A549 (cell line): ENCODE measurements around the gene ATP5F1D. TPM values are rescaled to one million over a fixed set of nuclear protein-coding genes. Genes with fewer than 3 reads are reported as not detected.

Experiments used
- ATAC-seq, 2 experiments: fragments of 200-7000 bp in 1 of 2; fragments of >200 bp in 1 of 2; cut with Nextera tagmentation in 1 of 2; cut with Tn5 transposase in 1 of 2; 3 replicates each; pipeline versions ENCODE4 v1.8.0 to v1.9.1; 2018 to 2020; ENCODE audit warnings: mild to moderate bottlenecking in 1 of 2, moderate library complexity in 1 of 2
- CTCF ChIA-PET: fragments of 300-600 bp; sonication (Branson Sonifier 250); formaldehyde crosslinking; extraction: SDS; loops from one replicate; lab custom pipeline; 2021; ENCODE audit warnings: antibody characterized with exemption, inconsistent platforms; lab: Yijun Ruan, JAX
- POLR2A ChIA-PET: fragments of 350-600 bp; formaldehyde crosslinking; extraction: SDS; loops from one replicate; lab custom pipeline; 2021; ENCODE audit warnings: antibody characterized with exemption, inconsistent platforms; lab: Yijun Ruan, JAX
- DNase-seq, 2 experiments: peaks; one replicate each; pipeline versions ENCODE4 v3.0.0 to v3.0.0-alpha.2; 2011 to 2016; ENCODE audit warnings: low read depth in 1 of 2, low spot score in 1 of 2
- FAIRE-seq: peaks from 2 replicates; lab custom pipeline; 2011; peaks lifted over from hg19 to GRCh38; lab: Jason Lieb, UNC
- H3K27ac ChIP-seq, 2 experiments: fragments of >200 bp; sonication (Bioruptor Twin); formaldehyde crosslinking; 3 replicates each; pipeline ENCODE4 v1.5.1; 2016 to 2017
- H3K4me1 ChIP-seq: fragments of >200 bp; sonication (Bioruptor Twin); formaldehyde crosslinking; 3 replicates; pipeline ENCODE4 v1.6.1; 2016
- H3K4me2 ChIP-seq: fragments of >200 bp; sonication (Bioruptor Twin); formaldehyde crosslinking; 3 replicates; pipeline ENCODE4 v1.6.1; 2016
- H3K4me3 ChIP-seq: fragments of >200 bp; sonication (Bioruptor Twin); formaldehyde crosslinking; 3 replicates; pipeline ENCODE4 v1.5.1; 2016
- H3K9me3 ChIP-seq: fragments of >200 bp; sonication (Bioruptor Twin); formaldehyde crosslinking; 3 replicates; pipeline ENCODE4 v1.6.1; 2016
- BCL3 ChIP-seq: fragments of >200 bp; sonication (Bioruptor Twin); formaldehyde crosslinking; IDR thresholded peaks from 3 replicates; pipeline ENCODE4 v1.6.1; 2016
- BHLHE40 ChIP-seq: IDR thresholded peaks from 2 replicates; pipeline ENCODE4 v1.6.1; 2012; ENCODE audit warnings: low read depth, low read length, inconsistent platforms
- CEBPB ChIP-seq, 2 experiments: fragments of >200 bp in 1 of 2; sonication (Bioruptor Twin) in 1 of 2; formaldehyde crosslinking in 1 of 2; IDR thresholded peaks; 2 replicates each; pipeline ENCODE4 v1.6.1; 2012 to 2016
- E2F6 ChIP-seq: IDR thresholded peaks from 2 replicates; pipeline ENCODE4 v1.6.1; 2012; ENCODE audit warnings: low read depth, borderline replicate concordance
- ELK1 ChIP-seq: fragments of 150-350 bp; IDR thresholded peaks from 2 replicates; pipeline ENCODE4 v1.6.1; 2014; ENCODE audit warnings: low read depth, mild to moderate bottlenecking, low read length
- EP300 ChIP-seq, 2 experiments: fragments of >200 bp; sonication (Bioruptor Twin); formaldehyde crosslinking; IDR thresholded peaks; 2 replicates in 1 of 2; 3 replicates in 1 of 2; pipeline ENCODE4 v1.6.1; 2016 to 2017
- ESRRA ChIP-seq: fragments of 150-350 bp; IDR thresholded peaks from 2 replicates; pipeline ENCODE4 v1.6.1; 2014; ENCODE audit warnings: mild to moderate bottlenecking, low read length, borderline replicate concordance
- FOSL2 ChIP-seq, 2 experiments: fragments of 450-650 bp in 1 of 2; fragments of >200 bp in 1 of 2; sonication (Bioruptor Twin) in 1 of 2; formaldehyde crosslinking; IDR thresholded peaks; 2 replicates each; pipeline versions ENCODE4 v1.5.0 to v1.6.1; 2016 to 2020; ENCODE audit warnings: mild to moderate bottlenecking in 1 of 2, moderate library complexity in 1 of 2
- FOXS1 ChIP-seq: fragments of 250-450 bp; sonication (Bioruptor Pico); IDR thresholded peaks from 2 replicates; pipeline ENCODE4 v1.5.0; 2020; ENCODE audit warnings: mild to moderate bottlenecking, moderate library complexity
- HOXB13 ChIP-seq: fragments of 250-450 bp; sonication (Bioruptor Pico); IDR thresholded peaks from 2 replicates; pipeline ENCODE4 v1.5.0; 2020; ENCODE audit warnings: low read depth, mild to moderate bottlenecking, moderate library complexity
- HOXB5 ChIP-seq: fragments of 250-450 bp; sonication (Bioruptor Pico); IDR thresholded peaks from 2 replicates; pipeline ENCODE4 v1.5.0; 2020; ENCODE audit warnings: mild to moderate bottlenecking, moderate library complexity
- JUN ChIP-seq, 2 experiments: fragments of >200 bp; sonication (Bioruptor Twin); formaldehyde crosslinking; IDR thresholded peaks; 2 replicates in 1 of 2; 3 replicates in 1 of 2; pipeline ENCODE4 v1.6.1; 2016 to 2017
- KDM1A ChIP-seq: fragments of 200-600 bp; sonication (generic); IDR thresholded peaks from 2 replicates; pipeline ENCODE4 v1.6.1; 2016; ENCODE audit warnings: low read depth, mild to moderate bottlenecking
- MAX ChIP-seq: IDR thresholded peaks from 2 replicates; pipeline ENCODE4 v1.6.1; 2012
- MYC ChIP-seq: IDR thresholded peaks from 2 replicates; pipeline ENCODE4 v1.6.1; 2012; ENCODE audit warnings: mild to moderate bottlenecking, inconsistent platforms, low read length, improper control_type of control experiment, borderline replicate concordance
- NFE2L2 ChIP-seq: fragments of 150-350 bp; conservative IDR thresholded peaks from 2 replicates; pipeline ENCODE4 v1.6.1; 2014; ENCODE audit warnings: low read length
- PBX3 ChIP-seq: IDR thresholded peaks from 2 replicates; pipeline ENCODE4 v1.6.1; 2012
- PHF8 ChIP-seq: fragments of 200-600 bp; sonication (generic); IDR thresholded peaks from 2 replicates; pipeline ENCODE4 v1.6.1; 2016; ENCODE audit warnings: low read depth, mild to moderate bottlenecking, antibody characterized with exemption, moderate library complexity, borderline replicate concordance
- POLR2A ChIP-seq: IDR thresholded peaks from 2 replicates; pipeline ENCODE4 v1.6.1; 2012; ENCODE audit warnings: mild to moderate bottlenecking, low read length
- POLR2AphosphoS2 ChIP-seq: conservative IDR thresholded peaks from 2 replicates; pipeline ENCODE4 v1.6.1; 2012; ENCODE audit warnings: low read length, improper control_type of control experiment, inconsistent platforms
- RFX5 ChIP-seq: fragments of 450-650 bp; IDR thresholded peaks from 2 replicates; pipeline ENCODE4 v1.7.1; 2014; ENCODE audit warnings: antibody characterized with exemption, mild to moderate bottlenecking, moderate library complexity
- RNF2 ChIP-seq: fragments of 200-600 bp; sonication (generic); IDR thresholded peaks from 2 replicates; pipeline ENCODE4 v1.6.1; 2016; ENCODE audit warnings: low read depth, mild to moderate bottlenecking, antibody characterized with exemption, moderate library complexity, borderline replicate concordance
- TP53 ChIP-seq: fragments of 250-450 bp; sonication (Bioruptor Pico); IDR thresholded peaks from 2 replicates; pipeline ENCODE4 v1.5.0; 2021; ENCODE audit warnings: mild to moderate bottlenecking, moderate library complexity
- WGBS: methylation state at CpG from one replicate; pipeline ENCODE4 v1.1.6; 2017; ENCODE audit errors: missing lambda C conversion rate; 5-methylcytosine and 5-hydroxymethylcytosine counted together
- polyA plus RNA-seq, 4 experiments: library from polyadenylated mRNA; depleted of rRNA in 3 of 4; stranded (reverse); fragments of >200 nt; fragmentation: RNase III in 1 of 4; extraction: RNeasy Plus Mini Kit Qiagen cat#74134 plus additional on column Dnase treatment in 1 of 4; gene quantifications; 2 replicates in 3 of 4; 3 replicates in 1 of 4; pipeline ENCODE4 v1.2.3, GENCODE V29; 2011 to 2017

Gene ATP5F1D
- polyA plus RNA-seq, 2 of the 4 experiments (the other 2 are of a cell fraction), result 28.7 to 96.9 TPM

GRCh38 chr19:1256646-1257474, 15.3 kb downstream of the ATP5F1D start:
- ChIA-PET CTCF (interaction anchor here (2.4 to 18.7 kb wide), 3 partner anchors 11 to 36 kb away, joined by 10 to 500 read pairs (median 107); partner anchors contain the start of genes ATP5F1D and CIRBP), POLR2A (interaction anchor here (5.0 kb wide), 1 partner anchor 12 kb away, joined by 62 read pairs; the partner anchor contains the start of gene CIRBP)
- DNase-seq, result no peak
- Histone ChIP-seq H3K27ac (peak overlapping the region; percentile 98 to 99; a peak in 5 of 6 replicates), H3K4me1 (peaks cover 70% of the 10 kb centered on the region), H3K4me3 (no peak overlapping the region), H3K4me2 (peak overlapping the region; percentile 100), H3K9me3 (no peaks in the 10 kb centered on the region)
- ATAC-seq, result no peak
- WGBS, result 69% methylated on average over 21 of the region's 46 CpGs
- no peak for TF ChIP-seq RNF2
- peak in 1 of 2 experiments; percentile 32; a peak in 2 of 5 replicates for TF ChIP-seq JUN (IDR thresholded peaks at IDR 0.05)
- TF ChIP-seq MAX, result 0 out of 2 replicates have a peak, but pooled peaks have one; percentile 26
- FAIRE-seq, result no peak

- Histone ChIP-seq H3K9me3 (no peaks in the 10 kb centered on the region), H3K27ac (peak overlapping the region; percentile 98 to 99), H3K4me1 (peaks cover 73% of the 10 kb centered on the region), H3K4me2 (peak overlapping the region; percentile 100), H3K4me3 (peak overlapping the region; percentile 29; the same call in 1 of the 3 replicates)
- 47% methylated on average over 23 of the region's 23 CpGs for WGBS
- TF ChIP-seq NFE2L2 (no peak), POLR2A (no peak), EP300 (IDR thresholded peaks at IDR 0.05) (no peak), BHLHE40 (no peak), RFX5 (no peak), BCL3 (no peak), PBX3 (no peak), POLR2AphosphoS2 (no peak), ESRRA (no peak), FOSL2 (IDR thresholded peaks at IDR 0.05) (no peak), FOSL2 (CRISPR knock-in tag; IDR thresholded peaks at IDR 0.05) (no peak), HOXB13 (CRISPR knock-in tag) (no peak), FOXS1 (CRISPR knock-in tag) (no peak)
- ATAC-seq (no peak), FAIRE-seq (no peak), DNase-seq (no peak)
- ChIA-PET POLR2A (no interaction called here), CTCF (interaction anchor here (8.4 to 18.7 kb wide), 2 partner anchors 10 to 14 kb away, joined by 107 to 500 read pairs; partner anchors contain the start of genes ATP5F1D and CIRBP)
These were observed 16.1 kb downstream of the ATP5F1D start for GRCh38 chr19:1257475-1258162.

- Histone ChIP-seq H3K27ac (peak overlapping the region; percentile 98 to 99), H3K4me2 (peak overlapping the region; percentile 100), H3K9me3 (no peaks in the 10 kb centered on the region), H3K4me3 (peak overlapping the region; percentile 29; the same call in 1 of the 3 replicates), H3K4me1 (peaks cover 78% of the 10 kb centered on the region)
- 72% methylated on average over 6 of the region's 8 CpGs for WGBS
- no peak for ATAC-seq
- ChIA-PET POLR2A (no interaction called here), CTCF (interaction anchor here (8.4 to 18.7 kb wide), 2 partner anchors 9 to 14 kb away, joined by 107 to 500 read pairs; partner anchors contain the start of genes ATP5F1D and CIRBP)
- TF ChIP-seq CEBPB (IDR thresholded peaks at IDR 0.05) (no peak), MYC (no peak), TP53 (CRISPR knock-in tag) (no peak), JUN (IDR thresholded peaks at IDR 0.05) (no peak), KDM1A (no peak), E2F6 (no peak), HOXB5 (CRISPR knock-in tag) (no peak), ELK1 (no peak), PHF8 (no peak), EP300 (IDR thresholded peaks at IDR 0.05) (no peak)
- FAIRE-seq, result no peak
- DNase-seq, result no peak
These were observed 16.6 kb downstream of the ATP5F1D start for GRCh38 chr19:1258163-1258492.
